Kidney (tissue), 14 donors: ENCODE results near the gene CRTC1. TPM values are rescaled to one million over a fixed set of nuclear protein-coding genes. Genes with fewer than 3 reads are reported as not detected.

Experiments
- DNase-seq, 5 donors: peaks; one replicate each; pipeline ENCODE4 v3.0.0-alpha.2; 2013 to 2020
- FAIRE-seq: peaks from 2 replicates; lab custom pipeline; 2012; peaks lifted over from hg19 to GRCh38; lab: Jason Lieb, UNC
- H3K27ac ChIP-seq, 2 donors: one replicate each; pipeline ENCODE4 v1.7.0; 2013; ENCODE audit warnings: low read depth in 2 of 2, low read length in 2 of 2, inconsistent platforms in 1 of 2
- H3K27me3 ChIP-seq: one replicate; pipeline ENCODE4 v1.7.1; 2013; ENCODE audit warnings: low read length, inconsistent platforms; ENCODE audit not compliant: control insufficient read depth, insufficient read depth
- H3K36me3 ChIP-seq, 3 donors: one replicate each; pipeline versions ENCODE4 v1.7.0 to v1.7.1; 2013; ENCODE audit warnings: low read length in 3 of 3, control low read depth in 1 of 3, inconsistent platforms in 1 of 3; ENCODE audit not compliant: insufficient read depth in 3 of 3, control insufficient read depth in 2 of 3
- H3K4me1 ChIP-seq, 3 donors: one replicate each; pipeline versions ENCODE4 v1.7.0 to v1.7.1; 2013; ENCODE audit warnings: low read length in 3 of 3, inconsistent platforms in 1 of 3, low read depth in 1 of 3; ENCODE audit not compliant: control insufficient read depth in 2 of 3, insufficient read depth in 2 of 3
- H3K4me3 ChIP-seq, 3 donors: one replicate each; pipeline versions ENCODE4 v1.7.0 to v1.8.1; 2013; ENCODE audit warnings: low read length in 3 of 3, control low read depth in 1 of 3, inconsistent platforms in 1 of 3
- H3K9ac ChIP-seq, 3 donors: one replicate each; pipeline versions ENCODE4 v1.7.0 to v1.7.1; 2013; ENCODE audit warnings: low read length in 3 of 3, control low read depth in 1 of 3, inconsistent platforms in 1 of 3
- H3K9me3 ChIP-seq, 3 donors: one replicate each; pipeline versions ENCODE4 v1.7.0 to v1.7.1; 2013; ENCODE audit warnings: low read length in 3 of 3, control low read depth in 1 of 3, inconsistent platforms in 1 of 3; ENCODE audit not compliant: control insufficient read depth in 2 of 3, insufficient read depth in 1 of 3
- intact Hi-C: fragments of 100-400 bp; cut with DNase I; formaldehyde crosslinking; loops from one replicate; pipeline ENCODE4 v1.11.1; 2022
- polyA plus RNA-seq: library from polyadenylated mRNA; stranded (reverse); fragments of 350-450 nt; fragmentation: Illumina TruSeq; extraction: RNeasy Lipid Tissue Mini Kit (QIAGEN cat#74804); gene quantifications from one replicate; pipeline ENCODE4 v1.2.3, GENCODE V29; 2014; ENCODE audit warnings: low read depth, low replicate concordance; ENCODE audit not compliant: insufficient read depth
- total RNA-seq: library from RNA; stranded (reverse); fragmentation: NEBNext Ultra II Directional; extraction: Animal tissue kit (Norgen Biotek cat#: 25700); gene quantifications from one replicate; pipeline ENCODE4 v1.2.1, GENCODE V29; 2021
- TF ChIP-seq, protein P1 (sequence below): IDR thresholded peaks from 3 replicates; pipeline ENCODE4 v1.5.1; 2012; ENCODE audit warnings: mild to moderate bottlenecking, moderate library complexity, borderline replicate concordance; ENCODE audit not compliant: insufficient read depth; ENCODE audit errors: extremely low read depth
- donor health status: control.
- donor health status: control.
- donor health status: control.
- donor health status: control.
- donor health status: control.
- donor health status: DM: yes; HTN: yes; CAD: no.
- donor health status: Normal renal cell carcinoma (clear cell type).

CRTC1 gene
- total and polyA plus RNA-seq, 2 donors from 2014 or later = 10.9 to 26.8 TPM

DNA sequence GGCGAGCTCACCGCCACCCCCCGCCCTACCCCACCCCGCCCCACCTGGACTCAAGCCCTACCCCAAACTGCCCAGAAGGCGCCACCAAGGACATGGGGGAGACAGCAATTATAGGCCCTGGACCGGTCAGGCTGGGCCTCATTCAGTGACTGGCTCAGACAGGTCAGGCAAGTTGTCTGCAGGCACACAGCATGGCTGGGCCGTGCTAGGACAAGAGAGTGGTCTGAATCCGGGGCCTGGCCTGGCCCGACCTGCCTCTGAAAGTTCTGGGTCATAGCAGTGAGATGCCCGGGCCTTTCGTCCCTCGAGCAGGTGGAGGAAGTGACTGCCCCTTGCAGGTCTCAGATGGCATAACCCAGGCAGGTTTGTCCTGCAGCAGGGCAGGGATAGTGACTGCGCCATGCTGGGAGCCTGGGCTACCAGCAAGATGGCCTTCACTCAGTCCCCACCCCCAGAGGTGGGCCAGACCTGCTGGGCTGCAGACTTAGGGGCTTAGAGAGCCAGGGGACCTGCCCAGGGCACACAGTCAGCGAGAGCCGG, 86.6 kb downstream of the CRTC1 start:
- Histone ChIP-seq H3K9me3 (no peaks in the 10 kb centered on the region), H3K4me1 (no peaks in the 10 kb centered on the region), H3K27ac (no peak overlapping the region), H3K9ac (no peak overlapping the region), H3K27me3 (no peaks in the 10 kb centered on the region), H3K36me3 (no peaks in the 10 kb centered on the region), H3K4me3 (no peak overlapping the region)
- FAIRE-seq (no peak), DNase-seq (peak in 1 of 5 donors; percentile 74)
- TF ChIP-seq, protein P1, sequence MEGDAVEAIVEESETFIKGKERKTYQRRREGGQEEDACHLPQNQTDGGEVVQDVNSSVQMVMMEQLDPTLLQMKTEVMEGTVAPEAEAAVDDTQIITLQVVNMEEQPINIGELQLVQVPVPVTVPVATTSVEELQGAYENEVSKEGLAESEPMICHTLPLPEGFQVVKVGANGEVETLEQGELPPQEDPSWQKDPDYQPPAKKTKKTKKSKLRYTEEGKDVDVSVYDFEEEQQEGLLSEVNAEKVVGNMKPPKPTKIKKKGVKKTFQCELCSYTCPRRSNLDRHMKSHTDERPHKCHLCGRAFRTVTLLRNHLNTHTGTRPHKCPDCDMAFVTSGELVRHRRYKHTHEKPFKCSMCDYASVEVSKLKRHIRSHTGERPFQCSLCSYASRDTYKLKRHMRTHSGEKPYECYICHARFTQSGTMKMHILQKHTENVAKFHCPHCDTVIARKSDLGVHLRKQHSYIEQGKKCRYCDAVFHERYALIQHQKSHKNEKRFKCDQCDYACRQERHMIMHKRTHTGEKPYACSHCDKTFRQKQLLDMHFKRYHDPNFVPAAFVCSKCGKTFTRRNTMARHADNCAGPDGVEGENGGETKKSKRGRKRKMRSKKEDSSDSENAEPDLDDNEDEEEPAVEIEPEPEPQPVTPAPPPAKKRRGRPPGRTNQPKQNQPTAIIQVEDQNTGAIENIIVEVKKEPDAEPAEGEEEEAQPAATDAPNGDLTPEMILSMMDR = no peak
- intact Hi-C loops = no loop called here

DNA sequence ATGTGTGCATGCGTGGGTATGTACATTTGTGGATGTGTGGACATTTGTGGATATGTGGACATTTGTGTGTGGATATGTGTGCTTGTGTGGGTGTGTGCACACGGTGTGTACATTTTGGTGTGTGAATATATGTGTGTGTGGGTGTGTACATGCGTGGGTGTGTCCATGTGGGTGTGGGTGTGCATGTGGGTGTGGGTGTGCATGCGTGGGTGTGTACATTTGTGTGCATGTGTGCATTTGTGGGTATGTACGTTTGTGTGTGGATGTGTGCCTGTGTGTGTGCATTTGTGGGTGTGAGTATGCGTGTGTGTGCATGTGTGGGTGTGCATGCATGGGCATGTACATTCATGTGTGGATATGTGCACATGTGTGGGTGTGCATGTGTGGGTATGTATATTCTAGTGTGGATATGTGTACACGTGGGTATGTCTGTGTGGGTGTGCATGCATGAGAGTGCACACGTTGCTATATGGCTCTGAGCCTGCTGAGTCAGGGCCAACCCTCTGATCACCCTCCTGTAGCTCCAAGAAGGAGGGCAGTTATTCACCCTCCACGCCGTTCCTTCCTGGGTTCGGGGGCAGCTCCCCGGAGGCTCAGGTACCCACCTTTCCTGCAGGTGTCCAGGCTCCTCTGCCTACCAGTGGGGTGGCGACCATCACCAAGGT, 87.3 kb downstream of the CRTC1 start:
- Histone ChIP-seq H3K36me3 (no peaks in the 10 kb centered on the region), H3K4me3 (no peak overlapping the region), H3K4me1 (no peaks in the 10 kb centered on the region), H3K27ac (no peak overlapping the region), H3K27me3 (no peaks in the 10 kb centered on the region), H3K9ac (no peak overlapping the region), H3K9me3 (no peaks in the 10 kb centered on the region)
- no peak for DNase-seq
- FAIRE-seq = no peak
- TF ChIP-seq, protein P1 = no peak
- intact Hi-C loops = no loop called here

DNA sequence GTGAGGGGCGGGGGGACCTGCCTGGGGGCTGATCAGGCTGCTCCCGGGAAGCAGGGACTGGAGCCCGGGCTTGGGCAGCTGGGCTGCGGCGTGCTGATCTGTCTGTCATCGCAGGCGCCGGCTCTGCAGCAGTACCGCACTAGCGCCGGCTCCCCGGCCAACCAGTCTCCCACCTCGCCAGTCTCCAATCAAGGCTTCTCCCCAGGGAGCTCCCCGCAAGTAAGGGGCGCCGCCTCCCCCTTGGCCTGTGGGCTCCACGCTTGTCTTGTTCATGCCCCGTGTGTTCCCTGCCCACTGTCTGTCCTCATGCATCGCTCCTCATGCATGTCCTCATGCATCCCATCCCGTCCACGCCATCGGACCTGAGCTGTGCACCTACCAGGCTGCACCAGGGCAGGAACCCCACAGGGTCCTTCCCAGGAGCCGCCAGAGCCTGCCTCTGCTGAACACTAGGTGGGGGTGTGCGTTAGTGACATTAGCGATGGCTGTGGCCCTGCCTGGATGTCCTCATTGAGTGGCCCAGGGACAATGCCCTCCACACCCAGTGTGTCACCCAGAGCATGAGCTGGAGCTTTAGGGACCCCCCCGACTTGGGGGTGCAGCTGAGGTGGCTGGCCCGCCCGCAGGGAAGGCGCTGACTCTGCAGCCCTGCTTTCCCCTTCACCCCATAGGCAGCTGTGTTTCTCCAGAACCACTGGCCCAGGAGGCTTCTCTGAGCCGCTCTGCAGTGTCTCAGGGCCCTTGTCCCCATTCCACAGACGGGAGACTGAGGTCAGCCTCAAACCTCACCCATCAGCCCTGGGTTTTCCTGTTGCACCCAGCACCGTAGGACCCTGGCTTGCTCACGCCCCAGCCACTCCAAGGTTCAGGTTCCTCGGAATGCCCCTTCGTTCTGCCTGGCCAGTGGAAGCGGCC, 88.1 kb downstream of the CRTC1 start:
- H3K9me3 ChIP-seq = no peaks in the 10 kb centered on the region
- peak in 2 of 5 donors; percentile 46 to 64 for DNase-seq
- no peak overlapping the region for H3K27ac ChIP-seq
- no peak overlapping the region for H3K9ac ChIP-seq
- no peak for FAIRE-seq
- intact Hi-C loops = no loop called here
- no peaks in the 10 kb centered on the region for H3K27me3 ChIP-seq
- TF ChIP-seq, protein P1 = no peak
- H3K36me3 ChIP-seq = no peaks in the 10 kb centered on the region
- no peaks in the 10 kb centered on the region for H3K4me1 ChIP-seq
- H3K4me3 ChIP-seq = no peak overlapping the region
